Breast epithelium (tissue), 3 donors: ENCODE results near the gene PDZD2.

Experiments
- CTCF ChIP-seq, 3 donors: fragments of 450-650 bp; IDR thresholded peaks; one replicate each; pipeline ENCODE4 v1.5.1; 2016 to 2017; ENCODE audit warnings: antibody characterized with exemption in 3 of 3, mild to moderate bottlenecking in 3 of 3, moderate library complexity in 3 of 3
- POLR2A ChIP-seq: fragments of 450-650 bp; IDR thresholded peaks from one replicate; pipeline ENCODE4 v1.6.1; 2016; ENCODE audit warnings: antibody characterized with exemption, mild to moderate bottlenecking, moderate library complexity
- POLR2AphosphoS5 ChIP-seq, 3 donors: sonication (generic); formaldehyde crosslinking; IDR thresholded peaks; one replicate each; pipeline ENCODE4 v1.6.1; 2017; ENCODE audit warnings: antibody characterized with exemption in 3 of 3

- TF ChIP-seq CTCF (IDR thresholded peaks at IDR 0.05) (no peak), POLR2AphosphoS5 (IDR thresholded peaks at IDR 0.05) (no peak), POLR2A (no peak)
Observed at GRCh38 chr5:32066448-32066847, 427.5 kb downstream of the PDZD2 start.
